ENCODE measurements around the gene CLHC1. TPM values are rescaled to one million over a fixed set of nuclear protein-coding genes. Genes with fewer than 3 reads are reported as not detected.
"Not testable (repeated sequence)": the region's sequence is repeated elsewhere in the genome, so short reads cannot be mapped to it uniquely, and the experiment has no call there.

CLHC1 gene
- total RNA-seq, 4 donors from 2014 or later, result 3.0 to 16.8 (median 3.8) TPM

DNA sequence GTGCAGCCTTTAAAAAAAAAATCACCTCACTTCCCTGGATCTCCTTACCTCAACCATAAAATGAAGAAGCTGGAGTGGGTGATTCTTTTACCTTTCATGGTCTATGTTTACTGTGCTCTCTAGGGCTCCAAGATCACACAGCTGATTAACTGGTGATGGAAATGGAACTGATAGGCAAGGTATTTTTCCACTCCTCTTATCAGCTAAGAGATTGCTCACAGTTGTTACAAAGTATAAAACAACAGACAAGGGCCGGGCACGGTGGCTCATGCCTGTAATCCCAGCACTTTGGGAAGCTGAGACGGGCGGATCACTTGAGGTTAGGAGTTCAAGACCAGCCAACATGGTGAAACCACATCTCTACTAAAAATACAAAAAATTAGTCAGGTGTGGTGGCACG, 14.9 kb upstream of the CLHC1 start:
- Histone ChIP-seq H3K27me3 (no peaks in the 10 kb centered on the region), H3K27ac (no peak overlapping the region), H3K36me3 (peaks cover 0 to 98% of the 10 kb centered on the region in 2 donors), H3K4me3 (no peak overlapping the region), H3K9me3 (no peaks in the 10 kb centered on the region), H3K4me1 (no peaks in the 10 kb centered on the region)
- WGBS, 2 donors (ENCODE audit: low coverage in 1 of 2), result 89 to 94% methylated on average over 3 to 4 of the region's 5 CpGs
- ATAC-seq, result no peak
- TF ChIP-seq POLR2A (IDR thresholded peaks at IDR 0.05) (no peak), EP300 (IDR thresholded peaks at IDR 0.05) (no peak), POLR2AphosphoS5 (IDR thresholded peaks at IDR 0.05) (no peak)
- TF ChIP-seq, protein P1, sequence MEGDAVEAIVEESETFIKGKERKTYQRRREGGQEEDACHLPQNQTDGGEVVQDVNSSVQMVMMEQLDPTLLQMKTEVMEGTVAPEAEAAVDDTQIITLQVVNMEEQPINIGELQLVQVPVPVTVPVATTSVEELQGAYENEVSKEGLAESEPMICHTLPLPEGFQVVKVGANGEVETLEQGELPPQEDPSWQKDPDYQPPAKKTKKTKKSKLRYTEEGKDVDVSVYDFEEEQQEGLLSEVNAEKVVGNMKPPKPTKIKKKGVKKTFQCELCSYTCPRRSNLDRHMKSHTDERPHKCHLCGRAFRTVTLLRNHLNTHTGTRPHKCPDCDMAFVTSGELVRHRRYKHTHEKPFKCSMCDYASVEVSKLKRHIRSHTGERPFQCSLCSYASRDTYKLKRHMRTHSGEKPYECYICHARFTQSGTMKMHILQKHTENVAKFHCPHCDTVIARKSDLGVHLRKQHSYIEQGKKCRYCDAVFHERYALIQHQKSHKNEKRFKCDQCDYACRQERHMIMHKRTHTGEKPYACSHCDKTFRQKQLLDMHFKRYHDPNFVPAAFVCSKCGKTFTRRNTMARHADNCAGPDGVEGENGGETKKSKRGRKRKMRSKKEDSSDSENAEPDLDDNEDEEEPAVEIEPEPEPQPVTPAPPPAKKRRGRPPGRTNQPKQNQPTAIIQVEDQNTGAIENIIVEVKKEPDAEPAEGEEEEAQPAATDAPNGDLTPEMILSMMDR (IDR thresholded peaks at IDR 0.05), result no peak

GRCh38 chr2:55245411-55245810, 13.3 kb upstream of the CLHC1 start:
- Histone ChIP-seq H3K36me3 (peaks cover 0 to 92% of the 10 kb centered on the region in 2 donors), H3K27ac (no peak overlapping the region), H3K9me3 (no peaks in the 10 kb centered on the region), H3K27me3 (no peaks in the 10 kb centered on the region), H3K4me1 (no peaks in the 10 kb centered on the region), H3K4me3 (no peak overlapping the region)
- 83% methylated on average over 3 to 5 of the region's 5 CpGs for WGBS, 2 donors (ENCODE audit: low coverage in 1 of 2)
- TF ChIP-seq POLR2AphosphoS5 (IDR thresholded peaks at IDR 0.05) (no peak), POLR2A (IDR thresholded peaks at IDR 0.05) (no peak), EP300 (IDR thresholded peaks at IDR 0.05) (no peak)
- TF ChIP-seq, protein P1 (IDR thresholded peaks at IDR 0.05), result no peak
- no peak for ATAC-seq

- no peaks in the 10 kb centered on the region for H3K27me3 ChIP-seq
- no peak overlapping the region for H3K4me3 ChIP-seq
- ATAC-seq, result no peak
- H3K9me3 ChIP-seq, result no peaks in the 10 kb centered on the region
- no peaks in the 10 kb centered on the region for H3K4me1 ChIP-seq
- WGBS, 2 donors (ENCODE audit: low coverage in 1 of 2), result 50 to 69% methylated on average over 1 of the region's 1 CpG
- no peak overlapping the region for H3K27ac ChIP-seq
- peaks cover 0 to 92% of the 10 kb centered on the region in 2 donors for H3K36me3 ChIP-seq
- TF ChIP-seq, protein P1 (IDR thresholded peaks at IDR 0.05), result no peak
- TF ChIP-seq POLR2A (IDR thresholded peaks at IDR 0.05) (no peak), POLR2AphosphoS5 (IDR thresholded peaks at IDR 0.05) (no peak), EP300 (IDR thresholded peaks at IDR 0.05) (no peak)
Measured at GRCh38 chr2:55242617-55243016, 10.5 kb upstream of the CLHC1 start.

- 94 to 100% methylated on average over 4 to 6 of the region's 8 CpGs for WGBS, 2 donors (ENCODE audit: low coverage in 1 of 2)
- H3K4me3 ChIP-seq, H3K4me1 ChIP-seq, H3K9me3 ChIP-seq, H3K27me3 ChIP-seq, ATAC-seq, H3K27ac ChIP-seq: not testable (repeated sequence)
- H3K36me3 ChIP-seq, result peaks cover 0 to 91% of the 10 kb centered on the region in 2 donors
Measured at GRCh38 chr2:55241582-55241981, 9.5 kb upstream of the CLHC1 start.

GRCh38 chr2:55239656-55240222, 7.6 kb upstream of the CLHC1 start:
- ATAC-seq, result no peak
- 47 to 62% methylated on average over 4 of the region's 4 CpGs for WGBS, 2 donors (ENCODE audit: low coverage in 1 of 2)
- Histone ChIP-seq H3K27me3 (no peaks in the 10 kb centered on the region), H3K27ac (no peak overlapping the region), H3K4me1 (peaks cover 0 to 7% (median 0%) of the 10 kb centered on the region in 3 donors), H3K36me3 (peaks cover 4 to 91% of the 10 kb centered on the region in 2 donors), H3K9me3 (no peaks in the 10 kb centered on the region), H3K4me3 (no peak overlapping the region)
- TF ChIP-seq EP300 (IDR thresholded peaks at IDR 0.05) (no peak), POLR2A (IDR thresholded peaks at IDR 0.05) (no peak), POLR2AphosphoS5 (IDR thresholded peaks at IDR 0.05) (no peak)
- TF ChIP-seq, protein P1 (IDR thresholded peaks at IDR 0.05), result no peak
